Measurements from ENCODE around the gene SH2B2.

SH2B2 gene

GRCh38 chr7:102286237-102287110 lies at the start of gene SH2B2:
SH2B2 (plus strand) TSS chr7:102286868; CDS start chr7:102300551, 13,683 bp downstream.
- peak in 2 of 4 experiments; percentile 29 for DNase-seq

GRCh38 chr7:102239206-102239820 lies 47.4 kb upstream of the SH2B2 start:
- DNase-seq, result no peak

GRCh38 chr7:102241431-102241830 lies 45.2 kb upstream of the SH2B2 start:
- no peak for DNase-seq

- DNase-seq, result no peak
Observed at GRCh38 chr7:102244601-102245000, 42.1 kb upstream of the SH2B2 start.

GRCh38 chr7:102248081-102248455 lies 38.6 kb upstream of the SH2B2 start:
- no peak for DNase-seq

- no peak for DNase-seq
Observed at GRCh38 chr7:102248456-102249395, 37.9 kb upstream of the SH2B2 start.

- no peak for DNase-seq
Observed at GRCh38 chr7:102251531-102252365, 34.9 kb upstream of the SH2B2 start.

- DNase-seq, result no peak
Observed at GRCh38 chr7:102252366-102252982, 34.2 kb upstream of the SH2B2 start.

GRCh38 chr7:102253066-102253972 lies 33.3 kb upstream of the SH2B2 start:
- DNase-seq, result no peak

GRCh38 chr7:102253973-102254370 lies 32.7 kb upstream of the SH2B2 start:
- no peak for DNase-seq

GRCh38 chr7:102254521-102254920 lies 32.1 kb upstream of the SH2B2 start:
- no peak for DNase-seq

GRCh38 chr7:102255501-102255900 lies 31.2 kb upstream of the SH2B2 start:
- no peak for DNase-seq

GRCh38 chr7:102255916-102256315 lies 30.8 kb upstream of the SH2B2 start:
- no peak for DNase-seq

GRCh38 chr7:102258073-102258748 lies 28.5 kb upstream of the SH2B2 start:
- no peak for DNase-seq

GRCh38 chr7:102258749-102259107 lies 27.9 kb upstream of the SH2B2 start:
- DNase-seq, result no peak

GRCh38 chr7:102260856-102261255 lies 25.8 kb upstream of the SH2B2 start:
- DNase-seq, result no peak

- no peak for DNase-seq
Observed at GRCh38 chr7:102261451-102261850, 25.2 kb upstream of the SH2B2 start.

- DNase-seq, result no peak
Observed at GRCh38 chr7:102262546-102262945, 24.1 kb upstream of the SH2B2 start.

- DNase-seq, result no peak
Observed at GRCh38 chr7:102264367-102264891, 22.2 kb upstream of the SH2B2 start.

GRCh38 chr7:102266541-102266940 lies 20.1 kb upstream of the SH2B2 start:
- no peak for DNase-seq
